Measurements from ENCODE around the gene TOX4.
"Not testable (repeated sequence)": the region's sequence is repeated elsewhere in the genome, so short reads cannot be mapped to it uniquely, and the experiment has no call there.

TOX4 gene

DNA sequence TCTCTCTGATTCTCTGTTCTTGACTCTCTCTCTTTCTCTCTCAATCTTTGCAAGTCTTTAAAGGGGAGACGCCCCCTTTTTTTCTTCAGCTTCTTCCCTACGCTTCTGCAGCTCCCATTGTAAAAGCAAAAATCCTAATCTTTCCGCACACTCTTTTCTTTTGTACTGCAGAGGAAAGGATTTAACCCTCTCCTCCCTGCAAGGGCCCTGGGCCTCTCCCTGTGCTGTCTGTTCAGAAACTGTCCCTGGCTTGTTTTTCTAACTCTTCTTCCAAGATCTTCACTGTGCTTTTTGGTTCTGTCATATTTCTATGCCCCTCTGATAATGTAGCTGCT, 60.1 kb downstream of the TOX4 start:
- H3K4me1 ChIP-seq (ENCODE audit: control insufficient read depth in 1 of 2, insufficient read depth in 2 of 2, low read length in 2 of 2) = no peaks in the 10 kb centered on the region
- no peaks in the 10 kb centered on the region for H3K36me3 ChIP-seq (ENCODE audit: control insufficient read depth in 1 of 2, insufficient read depth in 2 of 2, low read length in 2 of 2)
- H3K9me3 ChIP-seq (ENCODE audit: control insufficient read depth in 1 of 2, low read length in 2 of 2) = no peaks in the 10 kb centered on the region
- H3K27ac ChIP-seq (ENCODE audit: low read length) = no peak overlapping the region
- H3K27me3 ChIP-seq (ENCODE audit: low read depth, low read length) = peaks cover 6% of the 10 kb centered on the region
- H3K4me3 ChIP-seq (ENCODE audit: low read depth in 1 of 2, low read length in 2 of 2) = peak overlapping the region; percentile 63 to 75

DNA sequence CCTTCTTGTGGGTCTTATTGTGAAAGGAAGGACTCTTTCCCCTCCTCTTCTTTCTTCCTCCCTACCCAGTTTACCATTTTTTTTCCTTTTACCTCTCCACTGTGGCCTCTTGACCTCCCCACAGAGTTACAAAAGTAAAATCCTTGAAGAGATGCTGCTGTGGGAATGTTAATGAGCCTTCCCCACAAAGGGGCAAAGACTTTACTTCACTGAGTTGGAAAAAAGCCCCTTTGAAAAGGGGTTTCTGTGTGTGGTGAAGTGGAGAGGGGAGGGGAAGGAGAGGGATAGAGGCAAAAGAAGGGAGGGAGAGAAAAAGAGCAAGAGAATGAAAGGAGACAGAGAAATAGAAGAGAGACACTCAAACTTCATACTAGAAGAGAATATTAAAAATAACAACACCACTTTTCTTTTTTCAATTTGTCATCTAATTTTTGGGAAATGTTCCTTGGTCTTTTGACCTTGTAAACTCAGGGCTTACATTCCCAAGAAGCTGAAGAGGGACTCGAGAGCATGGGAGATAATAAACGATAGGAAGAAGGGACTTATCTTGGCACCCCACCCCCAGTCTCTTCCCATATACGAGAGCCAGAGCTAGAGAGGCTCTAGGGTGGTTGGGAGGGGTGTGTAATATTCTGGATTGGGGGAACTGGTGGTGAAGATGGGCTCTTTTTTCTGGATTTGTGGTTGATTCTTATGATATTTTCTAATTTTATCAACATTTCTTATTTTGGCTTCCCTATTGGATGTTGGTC, 62.4 kb downstream of the TOX4 start:
- H3K36me3 ChIP-seq (ENCODE audit: control insufficient read depth in 1 of 2, insufficient read depth in 2 of 2, low read length in 2 of 2) = no peaks in the 10 kb centered on the region
- H3K27me3 ChIP-seq (ENCODE audit: low read depth, low read length) = peaks cover 6% of the 10 kb centered on the region
- H3K9me3 ChIP-seq (ENCODE audit: control insufficient read depth in 1 of 2, low read length in 2 of 2) = no peaks in the 10 kb centered on the region
- no peak overlapping the region for H3K27ac ChIP-seq (ENCODE audit: low read length)
- peaks cover 0 to 11% of the 10 kb centered on the region in 2 donors for H3K4me1 ChIP-seq (ENCODE audit: control insufficient read depth in 1 of 2, insufficient read depth in 2 of 2, low read length in 2 of 2)
- no peak overlapping the region for H3K4me3 ChIP-seq (ENCODE audit: low read depth in 1 of 2, low read length in 2 of 2)

DNA sequence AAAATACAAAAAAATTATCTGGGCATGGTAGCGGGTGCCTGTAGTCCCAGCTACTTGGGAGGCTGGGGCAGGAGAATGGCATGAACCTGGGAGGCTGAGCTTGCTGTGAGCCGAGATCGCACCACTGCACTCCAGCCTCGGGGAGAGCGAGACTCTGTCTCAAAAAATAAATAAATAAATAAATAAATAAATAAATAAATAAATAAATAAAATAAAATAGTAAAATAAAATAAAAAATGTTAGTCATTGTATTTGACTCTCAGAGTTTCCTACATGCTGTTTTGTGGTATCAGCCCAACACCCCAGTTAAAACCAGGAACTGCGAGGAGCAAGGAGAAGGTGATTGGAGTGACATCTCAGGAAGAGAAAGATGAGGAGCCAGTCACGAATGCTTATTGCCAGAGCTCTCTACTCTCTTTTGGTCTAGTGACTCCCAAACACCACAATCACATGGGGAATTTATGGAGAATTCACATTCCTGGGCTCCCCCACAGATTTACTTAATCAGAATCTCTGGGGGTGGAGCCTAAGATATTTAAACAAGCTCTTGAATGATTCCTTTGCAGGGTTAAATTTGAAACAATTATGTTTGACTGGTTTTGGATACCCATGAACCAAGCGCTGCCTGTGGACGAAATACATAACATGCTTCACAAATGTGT, 64.5 kb downstream of the TOX4 start:
- Histone ChIP-seq H3K27me3 (ENCODE audit: low read depth, low read length) (peaks cover 2% of the 10 kb centered on the region), H3K36me3 (ENCODE audit: control insufficient read depth in 1 of 2, insufficient read depth in 2 of 2, low read length in 2 of 2) (no peaks in the 10 kb centered on the region), H3K4me1 (ENCODE audit: control insufficient read depth in 1 of 2, insufficient read depth in 2 of 2, low read length in 2 of 2) (peaks cover 0 to 11% of the 10 kb centered on the region in 2 donors), H3K9me3 (ENCODE audit: control insufficient read depth in 1 of 2, low read length in 2 of 2) (no peaks in the 10 kb centered on the region), H3K4me3 (ENCODE audit: low read depth in 1 of 2, low read length in 2 of 2) (no peak overlapping the region), H3K27ac (ENCODE audit: low read length) (no peak overlapping the region)

DNA sequence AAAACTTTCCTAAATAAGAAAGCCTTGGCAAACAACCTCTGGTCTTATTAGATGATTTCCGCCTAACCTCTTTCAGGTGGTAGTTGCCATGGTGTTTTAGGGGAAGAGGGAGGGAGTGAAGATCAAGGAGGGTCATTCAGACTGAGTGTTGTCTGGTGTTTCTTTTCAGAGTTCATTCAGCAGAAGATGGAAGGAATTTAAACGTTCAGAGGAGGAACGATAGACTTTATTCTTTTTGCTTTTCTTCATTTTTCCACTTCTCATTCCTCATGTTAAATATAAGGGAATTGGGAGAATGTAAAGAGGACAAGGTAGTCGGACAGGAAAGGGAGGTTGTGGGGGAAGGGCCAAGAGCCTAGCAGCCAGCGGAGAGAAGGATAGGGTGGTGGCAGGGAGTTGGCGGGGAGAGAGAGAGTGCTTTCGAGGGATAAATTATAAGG, 66.5 kb downstream of the TOX4 start:
- Histone ChIP-seq H3K4me3 (ENCODE audit: low read depth in 1 of 2, low read length in 2 of 2) (no peak overlapping the region), H3K4me1 (ENCODE audit: control insufficient read depth in 1 of 2, insufficient read depth in 2 of 2, low read length in 2 of 2) (peaks cover 0 to 11% of the 10 kb centered on the region in 2 donors), H3K27me3 (ENCODE audit: low read depth, low read length) (no peaks in the 10 kb centered on the region), H3K9me3 (ENCODE audit: control insufficient read depth in 1 of 2, low read length in 2 of 2) (no peaks in the 10 kb centered on the region), H3K36me3 (ENCODE audit: control insufficient read depth in 1 of 2, insufficient read depth in 2 of 2, low read length in 2 of 2) (no peaks in the 10 kb centered on the region), H3K27ac (ENCODE audit: low read length) (no peak overlapping the region)

DNA sequence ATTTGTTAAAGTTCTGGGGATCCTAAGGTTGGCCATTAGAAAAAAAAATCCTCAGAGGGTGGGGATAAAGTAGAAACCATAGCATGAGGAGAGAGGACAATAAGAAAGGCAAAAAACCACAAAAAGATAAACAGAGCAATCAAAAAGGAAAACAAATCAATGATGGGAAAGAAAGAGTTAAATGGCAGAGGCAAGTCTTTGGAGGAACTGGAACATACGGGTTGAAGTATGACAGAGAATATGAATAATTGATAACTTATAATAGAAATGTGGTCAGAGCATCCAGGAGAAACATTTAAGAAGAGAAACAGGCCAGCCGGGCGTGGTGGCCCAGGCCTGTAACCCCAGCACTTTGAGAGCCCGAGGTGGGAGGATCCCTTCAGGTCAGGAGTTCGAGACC, 67.0 kb downstream of the TOX4 start:
- Histone ChIP-seq H3K4me1 (ENCODE audit: control insufficient read depth in 1 of 2, insufficient read depth in 2 of 2, low read length in 2 of 2) (peaks cover 0 to 11% of the 10 kb centered on the region in 2 donors), H3K27me3 (ENCODE audit: low read depth, low read length) (no peaks in the 10 kb centered on the region), H3K36me3 (ENCODE audit: control insufficient read depth in 1 of 2, insufficient read depth in 2 of 2, low read length in 2 of 2) (no peaks in the 10 kb centered on the region), H3K9me3 (ENCODE audit: control insufficient read depth in 1 of 2, low read length in 2 of 2) (no peaks in the 10 kb centered on the region), H3K27ac (ENCODE audit: low read length) (no peak overlapping the region), H3K4me3 (ENCODE audit: low read depth in 1 of 2, low read length in 2 of 2) (no peak overlapping the region)

DNA sequence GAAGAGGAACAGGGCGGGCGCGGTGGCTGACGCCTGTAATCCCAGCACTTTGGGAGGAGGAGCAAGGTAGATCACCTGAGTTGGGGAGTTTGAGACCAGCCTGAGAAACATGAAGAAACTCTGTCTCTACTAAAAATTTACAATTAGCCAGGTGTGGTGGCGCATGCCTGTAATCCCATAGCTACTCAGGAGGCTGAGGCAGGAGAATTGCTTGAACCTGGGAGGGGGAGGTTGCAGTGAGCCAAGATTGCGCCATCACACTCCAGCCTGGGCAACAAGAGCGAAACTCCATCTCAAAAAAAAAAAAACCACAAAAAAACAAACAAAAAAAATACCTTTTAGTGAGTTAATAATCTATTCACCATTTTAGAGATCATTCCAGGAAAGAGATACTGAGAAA, 67.6 kb downstream of the TOX4 start:
- H3K4me1 ChIP-seq (ENCODE audit: control insufficient read depth in 1 of 2, insufficient read depth in 2 of 2, low read length in 2 of 2) = peaks cover 0 to 11% of the 10 kb centered on the region in 2 donors
- H3K36me3 ChIP-seq (ENCODE audit: control insufficient read depth in 1 of 2, insufficient read depth in 2 of 2, low read length in 2 of 2); H3K27ac ChIP-seq (ENCODE audit: low read length); H3K4me3 ChIP-seq (ENCODE audit: low read depth in 1 of 2, low read length in 2 of 2); H3K9me3 ChIP-seq (ENCODE audit: control insufficient read depth in 1 of 2, low read length in 2 of 2); H3K27me3 ChIP-seq (ENCODE audit: low read depth, low read length): not testable (repeated sequence)

All from muscle layer of duodenum (tissue), 2 donors.